Keratinocyte (primary cell): ENCODE measurements around the gene GARNL3.

Experiments used
- EZH2 ChIP-seq: IDR thresholded peaks from one replicate; pipeline ENCODE4 v1.6.1; 2012; ENCODE audit warnings: inconsistent platforms, mild to moderate bottlenecking, low read length, moderate library complexity
- TF ChIP-seq, protein P1 (sequence below), 3 experiments: IDR thresholded peaks in 1 of 3; conservative IDR thresholded peaks in 1 of 3; optimal IDR thresholded peaks in 1 of 3; 2 replicates in 2 of 3; 3 replicates in 1 of 3; pipeline versions ENCODE3 to v1.5.1; 2011; ENCODE audit warnings: low read length in 3 of 3, mild to moderate bottlenecking in 3 of 3, moderate library complexity in 2 of 3, control low read depth in 1 of 3, inconsistent platforms in 1 of 3; ENCODE audit not compliant: insufficient read depth in 2 of 3; ENCODE audit errors: extremely low read depth in 1 of 3

DNA sequence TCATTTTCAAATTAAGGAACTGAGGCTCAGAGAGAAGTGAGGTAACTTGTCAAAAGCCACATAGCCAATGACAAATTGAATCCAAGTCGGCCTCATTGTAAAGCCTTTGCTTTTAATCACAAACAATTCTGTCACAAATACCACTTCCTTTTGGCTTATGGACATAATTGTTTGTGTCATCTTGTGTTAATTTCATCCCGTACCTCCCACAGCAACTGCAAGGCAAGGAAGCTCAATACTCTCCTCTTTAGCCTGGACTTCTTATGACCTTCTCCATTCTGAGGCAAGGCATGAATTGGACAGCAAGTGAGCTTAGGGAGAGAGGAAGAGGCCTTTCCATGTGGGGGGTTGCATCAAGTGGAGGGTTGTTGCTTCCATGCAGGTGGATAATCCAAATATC lies 70.2 kb downstream of the GARNL3 start:
- TF ChIP-seq, protein P1, sequence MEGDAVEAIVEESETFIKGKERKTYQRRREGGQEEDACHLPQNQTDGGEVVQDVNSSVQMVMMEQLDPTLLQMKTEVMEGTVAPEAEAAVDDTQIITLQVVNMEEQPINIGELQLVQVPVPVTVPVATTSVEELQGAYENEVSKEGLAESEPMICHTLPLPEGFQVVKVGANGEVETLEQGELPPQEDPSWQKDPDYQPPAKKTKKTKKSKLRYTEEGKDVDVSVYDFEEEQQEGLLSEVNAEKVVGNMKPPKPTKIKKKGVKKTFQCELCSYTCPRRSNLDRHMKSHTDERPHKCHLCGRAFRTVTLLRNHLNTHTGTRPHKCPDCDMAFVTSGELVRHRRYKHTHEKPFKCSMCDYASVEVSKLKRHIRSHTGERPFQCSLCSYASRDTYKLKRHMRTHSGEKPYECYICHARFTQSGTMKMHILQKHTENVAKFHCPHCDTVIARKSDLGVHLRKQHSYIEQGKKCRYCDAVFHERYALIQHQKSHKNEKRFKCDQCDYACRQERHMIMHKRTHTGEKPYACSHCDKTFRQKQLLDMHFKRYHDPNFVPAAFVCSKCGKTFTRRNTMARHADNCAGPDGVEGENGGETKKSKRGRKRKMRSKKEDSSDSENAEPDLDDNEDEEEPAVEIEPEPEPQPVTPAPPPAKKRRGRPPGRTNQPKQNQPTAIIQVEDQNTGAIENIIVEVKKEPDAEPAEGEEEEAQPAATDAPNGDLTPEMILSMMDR (optimal IDR thresholded peaks at IDR 0.05 in 1 of 3, IDR thresholded peaks at IDR 0.05 in 1 of 3, conservative IDR thresholded peaks at IDR 0.05 in 1 of 3; ENCODE audit: extremely low read depth in 1 of 3, insufficient read depth in 2 of 3, low read length in 3 of 3), result no peak
- no peak for TF ChIP-seq EZH2
